ENCODE measurements around the gene HEATR5B.
A peak's percentile ranks its signal among the peaks of the same experiment; 100 is the strongest.

The HEATR5B gene

GRCh38 chr2:37083873-37084794 is at the start of gene HEATR5B, which contains the start of gene GPATCH11:
Gene HEATR5B, minus strand, starts transcription at chr2:37084372. Its CDS starts 958 bp downstream, at chr2:37083414.
Gene GPATCH11, plus strand, starts transcription at chr2:37084518. Its CDS starts 3,864 bp downstream, at chr2:37088382.
- peak; percentile 92 for DNase-seq

GRCh38 chr2:37132914-37133313 is 48.7 kb upstream of the HEATR5B start:
- no peak for DNase-seq

- no peak for DNase-seq
Measured at GRCh38 chr2:37125416-37125815, 41.2 kb upstream of the HEATR5B start.

DNA sequence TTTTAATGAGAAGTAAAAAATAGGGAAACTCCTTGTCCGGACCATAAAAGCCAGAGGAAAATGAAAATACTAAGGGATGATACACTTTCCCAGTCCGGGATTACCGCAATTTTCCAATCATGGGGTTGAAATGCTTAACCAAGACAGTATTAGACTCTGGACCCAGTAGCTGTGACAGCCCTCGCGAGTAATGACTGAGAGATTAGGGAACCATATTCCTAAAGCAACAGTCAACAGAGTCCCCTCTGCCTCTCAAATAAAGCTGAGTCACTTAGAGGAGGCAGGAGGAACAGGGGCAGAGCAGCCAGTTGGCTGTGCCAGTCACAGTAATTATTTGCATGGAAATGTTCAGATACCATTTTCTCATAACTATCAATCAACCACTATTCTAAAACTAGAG is 35.0 kb upstream of the HEATR5B start:
- no peak for DNase-seq

- no peak for DNase-seq
Measured at GRCh38 chr2:37117566-37117965, 33.4 kb upstream of the HEATR5B start.

- no peak for DNase-seq
Measured at GRCh38 chr2:37111958-37112357, 27.8 kb upstream of the HEATR5B start.

GRCh38 chr2:37110306-37111212 is 26.4 kb upstream of the HEATR5B start:
- DNase-seq, result no peak

DNA sequence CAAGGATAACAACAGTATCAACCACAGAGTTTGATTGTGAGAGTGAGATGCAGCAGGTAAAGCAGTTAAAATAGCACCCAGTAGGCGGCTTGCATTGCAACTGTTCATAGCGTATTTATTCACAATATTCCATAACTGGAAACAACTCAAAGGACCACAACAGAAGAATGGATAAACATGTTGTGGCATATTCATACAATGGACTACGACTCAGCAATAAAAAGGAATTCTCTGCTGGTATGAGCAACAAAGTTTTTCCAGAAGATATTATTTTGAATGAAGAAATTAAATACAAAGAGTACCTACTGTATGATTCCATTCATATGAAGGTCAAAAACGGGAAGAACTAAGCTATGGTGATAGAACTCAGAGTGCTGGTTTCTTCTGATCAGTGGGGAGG is 25.4 kb upstream of the HEATR5B start:
- no peak for DNase-seq

DNA sequence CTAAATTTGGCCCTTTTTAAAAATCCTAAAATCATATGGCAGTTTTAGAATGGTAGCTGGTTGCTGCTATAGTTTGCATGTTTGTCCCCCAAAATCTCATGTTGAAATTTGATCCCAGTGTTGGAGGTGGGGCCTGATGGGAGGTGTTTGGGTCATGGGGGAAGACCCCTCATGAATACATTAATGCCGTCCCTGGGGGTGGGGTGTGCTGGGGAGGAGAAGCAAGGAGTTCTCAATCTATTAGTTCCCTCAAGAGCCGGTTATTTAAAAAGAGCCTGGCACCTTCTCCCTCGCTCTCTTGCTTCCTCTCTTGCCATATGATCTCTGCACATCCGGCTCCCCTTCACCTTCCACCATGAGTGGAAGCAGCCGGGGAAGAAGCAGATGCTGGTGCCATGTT is 21.0 kb upstream of the HEATR5B start:
- DNase-seq, result no peak

DNA sequence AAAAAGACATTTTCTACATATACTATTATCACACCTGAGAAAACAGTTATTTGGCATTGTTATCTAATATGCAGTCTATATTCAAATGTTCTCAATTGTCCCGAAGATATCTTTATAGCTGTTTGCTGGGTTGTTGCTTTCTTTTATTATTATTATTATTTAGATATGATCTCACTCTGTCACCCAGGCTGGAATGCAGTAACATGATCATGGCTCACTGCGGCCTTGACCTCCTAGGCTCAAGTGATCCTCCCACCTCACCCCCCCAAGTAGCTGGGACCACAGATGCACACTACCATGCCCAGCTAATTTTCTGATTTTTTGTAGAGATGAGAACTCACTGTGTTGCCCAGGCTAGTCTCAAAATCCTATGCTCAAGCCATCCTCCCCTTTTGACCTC is 20.0 kb upstream of the HEATR5B start:
- DNase-seq, result no peak

- no peak for DNase-seq
Measured at GRCh38 chr2:37102588-37102987, 18.4 kb upstream of the HEATR5B start.

DNA sequence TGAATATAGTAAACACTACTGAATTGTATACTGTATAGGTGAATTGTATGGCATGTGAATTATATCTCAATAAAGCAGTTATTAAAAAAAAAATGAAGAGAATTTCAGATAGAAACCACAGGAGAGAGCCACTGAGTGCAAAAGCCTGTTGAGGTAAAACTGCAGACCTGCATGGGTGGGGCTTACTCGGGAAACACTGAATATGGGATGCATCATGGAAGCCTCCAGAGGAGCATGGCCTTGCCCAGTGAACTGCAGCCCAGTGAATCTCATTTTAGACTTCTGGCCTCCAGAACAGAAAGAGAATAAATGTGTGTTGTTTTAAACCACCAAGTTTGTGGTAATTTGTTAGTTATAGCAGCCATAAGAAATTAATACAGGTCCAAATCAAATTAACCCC is 15.9 kb upstream of the HEATR5B start:
- no peak for DNase-seq

DNA sequence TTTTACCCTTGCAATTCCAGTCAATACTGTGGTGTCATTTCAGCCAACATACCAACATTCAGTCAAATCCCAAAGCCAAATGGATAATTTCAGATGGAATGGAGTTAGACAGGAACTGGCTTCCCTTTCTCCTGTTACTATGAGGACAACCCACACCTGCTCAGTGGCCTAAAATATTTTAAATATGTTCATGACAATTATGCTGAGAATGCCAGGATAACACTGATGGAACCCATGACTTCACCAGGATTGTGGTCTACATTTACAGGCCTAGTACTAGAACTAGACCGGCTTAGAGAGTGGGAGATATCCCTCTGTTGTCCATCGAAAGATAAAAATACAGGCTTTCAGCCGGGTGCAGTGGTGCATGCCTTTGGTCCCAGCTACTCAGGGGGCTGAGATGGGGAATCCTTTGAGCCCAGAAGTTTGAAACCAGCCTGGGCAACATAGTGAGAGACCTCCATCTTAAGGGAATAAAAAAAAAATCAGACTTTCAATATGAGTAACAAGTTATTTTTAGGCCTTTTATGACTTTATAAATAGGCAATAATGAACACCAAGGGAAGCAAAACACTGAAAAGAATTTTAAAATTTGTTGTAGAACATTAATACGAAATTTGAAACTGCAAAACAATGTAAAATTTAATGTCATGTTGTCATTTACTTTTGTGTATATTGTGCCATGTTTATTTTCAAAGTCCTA is 14.4 kb upstream of the HEATR5B start:
- no peak for DNase-seq

GRCh38 chr2:37096568-37096967 is 12.4 kb upstream of the HEATR5B start:
- no peak for DNase-seq

GRCh38 chr2:37091873-37092272 is 7.7 kb upstream of the HEATR5B start:
- no peak for DNase-seq

GRCh38 chr2:37090019-37090477 is 5.9 kb upstream of the HEATR5B start:
- no peak for DNase-seq

GRCh38 chr2:37085731-37086147 is 1.6 kb upstream of the HEATR5B start:
- DNase-seq, result no peak

- no peak for DNase-seq
Measured at GRCh38 chr2:37084797-37085196, 625 bp upstream of the HEATR5B start.

DNA sequence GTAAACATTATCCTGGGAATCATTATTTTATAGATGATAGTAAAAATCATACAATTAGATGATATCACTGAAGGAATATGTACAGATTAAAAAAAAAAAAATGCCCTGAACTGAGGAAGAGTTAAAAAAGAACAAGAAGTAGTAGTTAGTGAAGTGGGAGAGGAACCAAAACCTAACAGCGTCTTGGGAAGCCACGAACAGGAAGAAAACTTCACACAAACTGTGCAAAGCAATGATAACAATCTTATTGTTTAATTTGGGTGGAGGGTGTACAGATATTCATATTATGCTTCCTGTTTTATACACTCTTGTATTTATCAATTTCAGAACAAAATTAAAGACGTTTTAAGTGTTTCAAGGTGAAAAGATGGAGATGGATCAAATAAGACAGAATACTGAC is 3.5 kb downstream of the HEATR5B start:
- DNase-seq, result no peak

- DNase-seq, result no peak
Measured at GRCh38 chr2:37080266-37080665, 3.9 kb downstream of the HEATR5B start.

DNA sequence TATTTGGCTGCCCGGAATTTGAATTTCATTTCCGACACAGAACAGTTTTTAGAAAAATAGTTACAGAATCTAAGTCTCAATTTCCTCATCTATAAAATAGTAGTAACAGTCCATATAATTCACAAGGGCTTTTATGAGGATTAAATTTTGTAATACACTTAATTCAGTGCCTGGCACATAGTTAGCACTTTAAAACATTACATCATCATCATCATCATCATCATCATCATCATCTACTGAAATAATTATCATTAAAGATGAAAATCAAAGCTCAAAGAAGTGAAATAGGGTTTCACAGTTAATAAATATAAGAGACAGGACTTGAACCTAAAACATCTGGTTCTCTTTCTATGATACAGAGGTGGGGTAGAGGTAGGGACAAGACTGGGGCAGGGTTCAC is 13.2 kb downstream of the HEATR5B start:
- no peak for DNase-seq

DNA sequence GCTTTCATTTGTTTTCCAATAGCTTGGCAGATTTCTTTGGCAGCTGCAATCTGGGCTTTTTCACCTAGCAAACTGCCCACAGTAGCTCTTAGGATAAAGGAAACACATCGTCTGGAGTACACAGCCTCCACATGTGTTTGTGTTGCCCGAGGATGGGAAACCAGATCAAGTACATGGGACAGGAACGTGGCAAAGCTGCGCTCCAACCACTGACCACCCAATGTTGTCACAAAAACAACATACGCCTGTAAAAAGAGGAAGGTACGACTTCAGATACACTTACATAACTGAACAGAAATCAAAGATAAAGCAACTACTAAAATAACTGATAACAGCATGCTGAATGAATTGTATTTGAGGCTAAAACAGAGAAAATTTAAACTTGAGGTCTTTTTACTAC is 15.5 kb downstream of the HEATR5B start:
- DNase-seq, result no peak

GRCh38 chr2:37061776-37062175 is 22.4 kb downstream of the HEATR5B start:
- DNase-seq, result no peak
